WTC11 (cell line): Measurements from ENCODE around the gene TFAP2D. TPM values are rescaled to one million over a fixed set of nuclear protein-coding genes. Genes with fewer than 3 reads are reported as not detected.

ENCODE experiments used
- ATAC-seq: fragments of 200-7000 bp; cut with Tn5 transposase; 2 replicates; pipeline ENCODE4 v1.10.0; 2021; ENCODE audit warnings: mild to moderate bottlenecking, moderate library complexity
- CTCF ChIA-PET: fragments of 300-600 bp; sonication (Branson Sonifier 250); formaldehyde crosslinking; loops from one replicate; lab custom pipeline; 2021; ENCODE audit warnings: antibody characterized with exemption; lab: Charles Lee
- POLR2A ChIA-PET: fragments of 350-600 bp; sonication (Branson Sonifier 250); formaldehyde crosslinking; loops from one replicate; lab custom pipeline; 2021; ENCODE audit warnings: antibody characterized with exemption; lab: Charles Lee
- DNase-seq: peaks from one replicate; pipeline ENCODE4 v3.0.0; 2021; ENCODE audit warnings: low spot score
- H3K27ac Mint-ChIP-seq: 2 replicates; pipeline ENCODE4 v1.8.0; 2021; ENCODE audit warnings: mixed read lengths
- H3K27me3 Mint-ChIP-seq: 2 replicates; pipeline ENCODE4 v1.8.0; 2021; ENCODE audit warnings: low read depth, mild to moderate bottlenecking, moderate library complexity, mixed read lengths
- H3K36me3 Mint-ChIP-seq: 2 replicates; pipeline ENCODE4 v1.8.0; 2021; ENCODE audit warnings: mixed read lengths
- H3K4me1 Mint-ChIP-seq: 2 replicates; pipeline ENCODE4 v1.8.0; 2022; ENCODE audit warnings: mixed read lengths
- H3K4me3 Mint-ChIP-seq: 2 replicates; pipeline ENCODE4 v1.8.0; 2021; ENCODE audit warnings: mild to moderate bottlenecking, moderate library complexity, mixed read lengths
- H3K9me3 Mint-ChIP-seq: 2 replicates; pipeline ENCODE4 v1.8.0; 2021; ENCODE audit warnings: mixed read lengths
- AR ChIP-seq: fragments of 250-450 bp; sonication (Bioruptor Pico); IDR thresholded peaks from 2 replicates; pipeline ENCODE4 v1.9.0; 2021; ENCODE audit warnings: mild to moderate bottlenecking
- E2F5 ChIP-seq: sonication (generic); formaldehyde crosslinking; IDR thresholded peaks from 2 replicates; pipeline ENCODE4 v1.8.1; 2022; ENCODE audit warnings: mild to moderate bottlenecking, moderate library complexity, missing genetic modification reagents
- ERG ChIP-seq: fragments of 250-450 bp; sonication (Bioruptor Pico); IDR thresholded peaks from 2 replicates; pipeline ENCODE4 v1.8.0; 2021; ENCODE audit warnings: mild to moderate bottlenecking
- ESRRA ChIP-seq: sonication (generic); formaldehyde crosslinking; IDR thresholded peaks from 2 replicates; pipeline ENCODE4 v1.8.1; 2022; ENCODE audit warnings: mild to moderate bottlenecking, missing genetic modification reagents, borderline replicate concordance
- FOXP4 ChIP-seq: sonication (generic); formaldehyde crosslinking; IDR thresholded peaks from 2 replicates; pipeline ENCODE4 v1.8.0; 2022; ENCODE audit warnings: mild to moderate bottlenecking, missing genetic modification reagents
- NFATC4 ChIP-seq: fragments of 250-450 bp; sonication (Bioruptor Pico); IDR thresholded peaks from 2 replicates; pipeline ENCODE4 v1.9.0; 2021; ENCODE audit warnings: mild to moderate bottlenecking
- NR2C2 ChIP-seq: sonication (generic); formaldehyde crosslinking; IDR thresholded peaks from 2 replicates; pipeline ENCODE4 v1.8.0; 2022; ENCODE audit warnings: mild to moderate bottlenecking, missing genetic modification reagents
- NR3C1 ChIP-seq: sonication (generic); formaldehyde crosslinking; conservative IDR thresholded peaks from 2 replicates; pipeline ENCODE4 v1.8.1; 2023; ENCODE audit warnings: low read depth, mild to moderate bottlenecking, missing genetic modification reagents
- PRRX2 ChIP-seq: fragments of 250-450 bp; sonication (Bioruptor Pico); IDR thresholded peaks from 2 replicates; pipeline ENCODE4 v1.8.0; 2021; ENCODE audit warnings: mild to moderate bottlenecking
- STAT6 ChIP-seq: sonication (generic); formaldehyde crosslinking; conservative IDR thresholded peaks from 2 replicates; pipeline ENCODE4 v1.8.1; 2023; ENCODE audit warnings: mild to moderate bottlenecking, low read depth, missing genetic modification reagents, moderate library complexity
- ZNF219 ChIP-seq: sonication (generic); formaldehyde crosslinking; IDR thresholded peaks from 2 replicates; pipeline ENCODE4 v1.8.0; 2023; ENCODE audit warnings: missing genetic modification reagents, mild to moderate bottlenecking, borderline replicate concordance
- ZNF232 ChIP-seq: sonication (generic); formaldehyde crosslinking; IDR thresholded peaks from 2 replicates; pipeline ENCODE4 v1.8.0; 2022; ENCODE audit warnings: mild to moderate bottlenecking, missing genetic modification reagents
- total RNA-seq: library from RNA; stranded (reverse); gene quantifications from 3 replicates; pipeline ENCODE4 v1.2.3, GENCODE V29; 2021
- TF ChIP-seq, protein P1 (sequence below): sonication (generic); formaldehyde crosslinking; IDR thresholded peaks from 2 replicates; pipeline ENCODE4 v1.8.0; 2022; ENCODE audit warnings: missing genetic modification reagents
- TF ChIP-seq, protein P2 (sequence below): sonication (generic); formaldehyde crosslinking; IDR thresholded peaks from 2 replicates; pipeline ENCODE4 v1.8.1; 2023; ENCODE audit warnings: mild to moderate bottlenecking, missing genetic modification reagents
- TF ChIP-seq, protein P3 (sequence below): sonication (generic); formaldehyde crosslinking; IDR thresholded peaks from 2 replicates; pipeline ENCODE4 v1.8.1; 2022; ENCODE audit warnings: missing genetic modification reagents, borderline replicate concordance

TFAP2D gene
- total RNA-seq, 1 experiment from 2014 or later: not detected

DNA sequence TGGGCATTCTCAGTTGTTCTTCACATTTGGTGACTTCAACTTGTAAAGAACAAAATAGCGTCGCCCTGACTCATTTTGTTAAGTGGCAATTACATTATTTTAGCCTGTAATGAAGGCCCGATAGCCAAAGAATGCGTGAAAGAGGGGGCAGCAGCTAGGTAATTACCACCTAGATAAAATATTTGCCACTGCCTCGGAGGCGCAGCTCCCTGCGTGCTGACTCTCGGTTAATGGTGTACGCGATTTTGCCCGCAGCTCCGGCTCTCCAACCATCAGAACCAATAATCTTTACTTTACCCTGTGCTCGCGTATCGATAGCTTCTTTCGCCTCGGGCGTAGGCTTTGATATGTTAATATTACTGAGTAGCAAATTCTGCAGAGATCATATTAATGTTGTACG, 8.7 kb downstream of the TFAP2D start (continued):
- TF ChIP-seq FOXP4 (CRISPR knock-in tag) (no peak), ESRRA (CRISPR knock-in tag) (no peak)

- Mint-ChIP-seq H3K9me3 (no peaks in the 10 kb centered on the region), H3K27ac (no peak overlapping the region), H3K4me3 (no peak overlapping the region), H3K4me1 (peaks cover 43% of the 10 kb centered on the region), H3K36me3 (no peaks in the 10 kb centered on the region), H3K27me3 (peaks cover 100% of the 10 kb centered on the region)
- DNase-seq: no peak
- ChIA-PET POLR2A (no interaction called here), CTCF (no interaction called here)
- TF ChIP-seq, protein P1, sequence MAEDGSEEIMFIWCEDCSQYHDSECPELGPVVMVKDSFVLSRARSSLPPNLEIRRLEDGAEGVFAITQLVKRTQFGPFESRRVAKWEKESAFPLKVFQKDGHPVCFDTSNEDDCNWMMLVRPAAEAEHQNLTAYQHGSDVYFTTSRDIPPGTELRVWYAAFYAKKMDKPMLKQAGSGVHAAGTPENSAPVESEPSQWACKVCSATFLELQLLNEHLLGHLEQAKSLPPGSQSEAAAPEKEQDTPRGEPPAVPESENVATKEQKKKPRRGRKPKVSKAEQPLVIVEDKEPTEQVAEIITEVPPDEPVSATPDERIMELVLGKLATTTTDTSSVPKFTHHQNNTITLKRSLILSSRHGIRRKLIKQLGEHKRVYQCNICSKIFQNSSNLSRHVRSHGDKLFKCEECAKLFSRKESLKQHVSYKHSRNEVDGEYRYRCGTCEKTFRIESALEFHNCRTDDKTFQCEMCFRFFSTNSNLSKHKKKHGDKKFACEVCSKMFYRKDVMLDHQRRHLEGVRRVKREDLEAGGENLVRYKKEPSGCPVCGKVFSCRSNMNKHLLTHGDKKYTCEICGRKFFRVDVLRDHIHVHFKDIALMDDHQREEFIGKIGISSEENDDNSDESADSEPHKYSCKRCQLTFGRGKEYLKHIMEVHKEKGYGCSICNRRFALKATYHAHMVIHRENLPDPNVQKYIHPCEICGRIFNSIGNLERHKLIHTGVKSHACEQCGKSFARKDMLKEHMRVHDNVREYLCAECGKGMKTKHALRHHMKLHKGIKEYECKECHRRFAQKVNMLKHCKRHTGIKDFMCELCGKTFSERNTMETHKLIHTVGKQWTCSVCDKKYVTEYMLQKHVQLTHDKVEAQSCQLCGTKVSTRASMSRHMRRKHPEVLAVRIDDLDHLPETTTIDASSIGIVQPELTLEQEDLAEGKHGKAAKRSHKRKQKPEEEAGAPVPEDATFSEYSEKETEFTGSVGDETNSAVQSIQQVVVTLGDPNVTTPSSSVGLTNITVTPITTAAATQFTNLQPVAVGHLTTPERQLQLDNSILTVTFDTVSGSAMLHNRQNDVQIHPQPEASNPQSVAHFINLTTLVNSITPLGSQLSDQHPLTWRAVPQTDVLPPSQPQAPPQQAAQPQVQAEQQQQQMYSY (CRISPR knock-in tag): no peak
- TF ChIP-seq ZNF219 (CRISPR knock-in tag) (no peak), STAT6 (CRISPR knock-in tag) (no peak), NFATC4 (CRISPR knock-in tag) (no peak), NR3C1 (CRISPR knock-in tag) (no peak), E2F5 (CRISPR knock-in tag) (no peak), NR2C2 (CRISPR knock-in tag) (no peak), ERG (no peak), AR (CRISPR knock-in tag) (no peak), PRRX2 (CRISPR knock-in tag) (no peak), ZNF232 (no peak)
- TF ChIP-seq, protein P2, sequence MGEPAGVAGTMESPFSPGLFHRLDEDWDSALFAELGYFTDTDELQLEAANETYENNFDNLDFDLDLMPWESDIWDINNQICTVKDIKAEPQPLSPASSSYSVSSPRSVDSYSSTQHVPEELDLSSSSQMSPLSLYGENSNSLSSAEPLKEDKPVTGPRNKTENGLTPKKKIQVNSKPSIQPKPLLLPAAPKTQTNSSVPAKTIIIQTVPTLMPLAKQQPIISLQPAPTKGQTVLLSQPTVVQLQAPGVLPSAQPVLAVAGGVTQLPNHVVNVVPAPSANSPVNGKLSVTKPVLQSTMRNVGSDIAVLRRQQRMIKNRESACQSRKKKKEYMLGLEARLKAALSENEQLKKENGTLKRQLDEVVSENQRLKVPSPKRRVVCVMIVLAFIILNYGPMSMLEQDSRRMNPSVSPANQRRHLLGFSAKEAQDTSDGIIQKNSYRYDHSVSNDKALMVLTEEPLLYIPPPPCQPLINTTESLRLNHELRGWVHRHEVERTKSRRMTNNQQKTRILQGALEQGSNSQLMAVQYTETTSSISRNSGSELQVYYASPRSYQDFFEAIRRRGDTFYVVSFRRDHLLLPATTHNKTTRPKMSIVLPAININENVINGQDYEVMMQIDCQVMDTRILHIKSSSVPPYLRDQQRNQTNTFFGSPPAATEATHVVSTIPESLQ (CRISPR knock-in tag): no peak
- TF ChIP-seq, protein P3, sequence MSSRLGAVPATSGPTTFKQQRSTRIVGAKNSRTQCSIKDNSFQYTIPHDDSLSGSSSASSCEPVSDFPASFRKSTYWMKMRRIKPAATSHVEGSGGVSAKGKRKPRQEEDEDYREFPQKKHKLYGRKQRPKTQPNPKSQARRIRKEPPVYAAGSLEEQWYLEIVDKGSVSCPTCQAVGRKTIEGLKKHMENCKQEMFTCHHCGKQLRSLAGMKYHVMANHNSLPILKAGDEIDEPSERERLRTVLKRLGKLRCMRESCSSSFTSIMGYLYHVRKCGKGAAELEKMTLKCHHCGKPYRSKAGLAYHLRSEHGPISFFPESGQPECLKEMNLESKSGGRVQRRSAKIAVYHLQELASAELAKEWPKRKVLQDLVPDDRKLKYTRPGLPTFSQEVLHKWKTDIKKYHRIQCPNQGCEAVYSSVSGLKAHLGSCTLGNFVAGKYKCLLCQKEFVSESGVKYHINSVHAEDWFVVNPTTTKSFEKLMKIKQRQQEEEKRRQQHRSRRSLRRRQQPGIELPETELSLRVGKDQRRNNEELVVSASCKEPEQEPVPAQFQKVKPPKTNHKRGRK (CRISPR knock-in tag): no peak
- ATAC-seq: peak; percentile 21
Observed at GRCh38 chr6:50722829-50723554, 9.7 kb downstream of the TFAP2D start.
